RPMI8226 (cell line): ENCODE measurements around the gene TTLL10.

Experiments used
- DNase-seq: peaks from one replicate; pipeline ENCODE4 v3.0.0-alpha.2; 2015

TTLL10 gene

DNA sequence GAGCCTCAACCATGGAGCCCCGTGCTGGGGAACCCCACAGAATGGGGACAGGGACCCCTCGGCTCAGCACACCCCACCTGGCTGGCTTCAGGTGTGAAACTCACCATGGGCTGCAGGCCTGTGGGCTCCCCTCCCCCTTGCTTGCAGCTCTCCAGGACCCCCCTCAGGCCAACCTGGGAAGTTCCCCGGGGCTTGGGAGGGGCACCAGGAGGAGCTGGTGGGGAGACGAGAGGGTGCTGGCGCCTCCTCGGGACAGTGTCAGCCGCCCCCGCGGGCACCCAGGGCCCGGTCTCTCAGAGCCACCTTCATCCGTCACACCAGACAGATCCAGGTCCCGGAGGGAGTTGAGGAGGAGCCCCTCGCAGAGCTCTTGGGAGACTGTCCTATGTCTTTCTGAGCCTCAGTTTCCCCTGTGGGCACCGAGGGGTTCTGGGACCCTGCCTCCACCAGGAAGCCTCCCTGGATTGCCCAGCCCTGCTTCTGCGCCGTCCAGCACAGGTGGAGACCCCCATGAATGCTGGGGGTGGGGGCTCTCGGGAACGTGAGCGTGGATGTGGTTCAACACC lies 33.4 kb downstream of the TTLL10 start:
- peak; percentile 47 for DNase-seq

DNA sequence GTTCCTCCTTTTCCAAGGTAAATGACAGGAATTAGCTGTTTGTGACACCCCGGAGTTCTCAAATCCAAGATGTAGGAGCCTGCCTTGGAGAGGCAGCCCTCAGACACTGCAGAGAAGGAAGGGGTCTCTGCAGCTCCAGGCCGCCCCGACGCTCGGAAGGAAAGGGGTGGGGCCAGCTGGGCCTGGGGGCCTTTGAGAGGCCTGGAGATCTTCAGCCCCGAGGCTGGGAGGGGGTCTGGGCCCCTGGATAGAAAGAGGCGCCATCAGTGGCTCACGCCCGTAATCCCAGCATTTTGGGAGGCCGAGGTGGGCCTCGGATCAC lies 33.9 kb downstream of the TTLL10 start:
- DNase-seq, result peak; percentile 31

- DNase-seq, result peak; percentile 89
These were observed 35.2 kb downstream of the TTLL10 start for GRCh38 chr1:1208713-1209433.

DNA sequence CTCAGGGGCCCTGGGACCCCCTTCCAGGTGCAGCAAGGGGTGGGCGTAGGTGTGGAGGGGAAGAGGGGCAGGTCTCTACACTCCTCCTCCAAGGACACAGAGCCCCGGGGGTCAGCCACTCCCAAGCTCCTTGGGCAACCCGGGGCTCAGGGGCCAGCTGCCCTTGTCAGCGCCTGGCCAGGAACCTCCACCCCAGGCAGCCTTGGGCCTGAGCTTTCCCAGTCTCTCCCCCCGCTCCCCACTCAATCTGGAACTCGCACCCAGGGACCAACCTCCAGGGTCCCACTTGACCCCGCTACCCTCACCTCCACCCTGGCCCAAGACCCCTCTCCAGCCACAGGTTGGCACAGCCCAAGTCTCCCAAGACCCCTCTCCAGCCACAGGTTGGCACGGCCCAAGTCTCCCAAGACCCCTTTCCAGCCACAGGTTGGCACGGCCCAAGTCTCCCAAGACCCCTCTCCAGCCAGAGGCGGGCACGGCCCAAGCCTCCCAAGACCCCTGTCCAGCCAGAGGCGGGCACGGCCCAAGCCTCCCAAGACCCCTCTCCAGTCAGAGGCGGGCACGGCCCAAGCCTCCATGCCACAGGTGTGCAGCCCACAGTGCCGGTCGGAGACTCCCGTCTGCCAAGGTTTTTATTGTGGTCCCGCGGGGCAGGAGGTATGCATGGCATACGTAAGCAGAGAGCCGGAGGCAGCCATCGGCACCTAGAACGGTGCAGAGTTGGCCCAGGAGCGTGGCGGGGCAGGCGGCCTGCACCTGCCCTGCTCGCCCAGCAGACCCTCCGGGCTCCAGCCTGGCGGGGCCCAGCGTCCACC lies 37.3 kb downstream of the TTLL10 start:
- DNase-seq, result no peak

GRCh38 chr1:1211541-1212441 lies 38.1 kb downstream of the TTLL10 start:
- no peak for DNase-seq

DNA sequence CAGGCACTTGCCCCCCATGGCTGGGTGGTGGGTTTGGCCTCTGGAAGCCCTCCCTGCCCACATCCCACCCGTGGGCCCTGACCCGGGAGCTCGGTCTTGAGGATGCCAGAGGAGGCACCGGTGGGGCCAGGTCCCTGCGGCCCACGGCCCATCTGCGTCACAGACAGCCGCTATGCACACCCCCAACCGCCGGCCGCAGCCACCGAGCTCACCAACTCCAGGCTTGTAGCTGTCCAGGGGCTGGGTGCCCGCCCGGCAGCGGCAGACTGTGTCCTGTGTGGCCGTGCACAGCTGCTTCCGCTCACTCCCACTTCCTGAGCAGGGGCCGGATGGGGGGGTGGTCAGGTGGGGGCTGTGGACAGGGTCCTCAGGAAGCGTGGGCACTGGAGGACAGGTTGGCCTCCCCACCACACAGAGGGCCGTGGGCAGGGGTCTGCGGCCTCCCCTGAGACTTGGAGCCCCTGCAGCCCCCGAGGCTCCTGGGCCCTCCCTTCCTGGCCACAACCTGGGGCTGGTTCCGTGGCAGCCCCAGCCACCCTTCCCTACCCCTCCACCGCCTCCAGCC lies 39.2 kb downstream of the TTLL10 start:
- no peak for DNase-seq

DNA sequence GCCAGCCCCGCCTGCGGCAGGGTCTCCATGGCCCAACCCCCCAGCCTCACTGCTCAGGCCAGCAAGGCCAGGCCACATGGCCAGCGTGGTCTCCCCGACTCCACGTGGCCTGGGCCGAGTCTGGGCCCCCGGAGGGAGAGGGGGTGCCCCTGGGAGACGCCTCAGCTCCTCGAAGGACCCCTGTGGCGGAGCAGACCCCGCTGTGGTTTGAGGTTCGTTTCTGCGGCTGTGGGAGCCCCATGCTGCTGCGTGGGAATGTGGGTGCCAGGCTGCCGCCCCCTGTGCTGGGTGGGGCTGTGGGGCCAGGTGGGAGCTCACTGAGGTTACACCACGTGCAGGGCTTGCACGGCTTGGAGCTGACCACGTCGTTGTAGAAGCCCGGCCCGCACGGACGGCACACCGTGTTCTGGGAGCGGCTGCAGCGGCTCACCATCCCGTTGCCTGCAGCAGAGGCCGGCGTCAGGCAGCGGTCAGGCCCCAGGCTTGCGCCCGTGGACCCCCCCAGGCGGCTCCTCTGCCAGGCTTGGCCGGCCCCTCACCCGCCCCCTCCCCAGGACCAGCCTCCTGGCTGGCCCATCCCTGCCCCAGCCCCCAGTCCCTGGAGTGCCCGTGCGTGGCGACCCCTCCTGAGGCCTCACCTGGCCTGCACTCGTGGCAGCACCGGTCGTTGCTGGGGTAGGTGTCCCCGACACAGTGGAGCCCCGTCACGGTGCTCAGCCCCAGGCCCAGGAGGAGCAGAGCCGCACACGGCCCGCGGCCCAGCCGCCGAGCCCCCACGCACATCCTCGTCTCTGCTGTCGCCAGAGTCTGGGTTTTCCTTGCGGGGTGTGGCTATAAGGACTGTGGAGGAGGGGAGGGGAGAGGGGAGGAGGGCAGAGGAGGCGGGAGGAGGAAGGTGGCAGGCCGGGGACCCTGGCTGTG lies 39.9 kb downstream of the TTLL10 start, which contains the start of gene TNFRSF4:
Gene TNFRSF4, minus strand, starts transcription at position 809 of the 921 bp plus-strand sequence. Its CDS starts 26 bp downstream, at position 783.
- DNase-seq, result no peak

GRCh38 chr1:1215080-1215676 lies 41.5 kb downstream of the TTLL10 start:
- no peak for DNase-seq

GRCh38 chr1:1215881-1216605 lies 42.4 kb downstream of the TTLL10 start:
- no peak for DNase-seq

DNA sequence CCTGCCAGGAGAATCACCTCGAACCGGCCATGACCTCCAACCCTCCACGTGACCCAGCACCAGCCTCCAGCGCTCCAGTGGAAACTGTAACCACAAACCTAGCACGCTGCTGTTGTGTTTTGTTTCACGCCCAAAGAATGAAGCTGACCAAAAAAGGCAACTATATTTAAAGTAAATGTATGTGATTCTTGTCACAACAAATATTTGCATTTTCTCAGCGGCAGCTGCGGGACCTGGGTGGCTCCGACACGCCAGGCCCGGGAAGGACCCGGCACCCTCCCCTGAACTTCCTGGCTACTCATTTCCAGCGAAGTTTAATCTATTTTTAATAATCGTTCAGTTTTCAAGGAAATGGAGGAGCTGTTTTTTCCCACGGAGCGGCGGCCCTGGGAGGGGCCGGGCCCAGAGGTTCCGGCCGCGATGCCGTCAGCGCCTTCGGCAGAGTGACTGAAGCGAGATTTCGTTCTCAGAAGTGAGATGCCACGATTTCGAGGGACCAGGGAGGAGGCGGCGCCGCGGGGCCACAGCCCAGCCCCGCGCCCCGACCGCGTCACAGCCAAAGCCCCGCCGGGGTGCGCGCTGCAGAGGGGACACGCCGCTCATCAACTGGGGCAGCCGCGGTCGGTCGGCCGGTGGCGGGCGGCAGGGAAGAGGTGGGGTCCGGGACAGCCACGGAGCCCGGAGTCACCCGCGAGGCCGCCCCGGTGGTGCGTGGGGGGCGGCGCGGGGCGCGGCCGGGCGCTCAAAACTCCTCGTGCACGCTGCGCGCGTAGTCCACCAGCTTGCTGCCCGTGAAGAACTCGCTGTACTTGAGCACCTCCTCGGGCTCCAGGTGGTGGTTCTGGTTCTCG lies 43.3 kb downstream of the TTLL10 start:
- DNase-seq, result no peak

GRCh38 chr1:1217621-1218523 lies 44.2 kb downstream of the TTLL10 start:
- no peak for DNase-seq

DNA sequence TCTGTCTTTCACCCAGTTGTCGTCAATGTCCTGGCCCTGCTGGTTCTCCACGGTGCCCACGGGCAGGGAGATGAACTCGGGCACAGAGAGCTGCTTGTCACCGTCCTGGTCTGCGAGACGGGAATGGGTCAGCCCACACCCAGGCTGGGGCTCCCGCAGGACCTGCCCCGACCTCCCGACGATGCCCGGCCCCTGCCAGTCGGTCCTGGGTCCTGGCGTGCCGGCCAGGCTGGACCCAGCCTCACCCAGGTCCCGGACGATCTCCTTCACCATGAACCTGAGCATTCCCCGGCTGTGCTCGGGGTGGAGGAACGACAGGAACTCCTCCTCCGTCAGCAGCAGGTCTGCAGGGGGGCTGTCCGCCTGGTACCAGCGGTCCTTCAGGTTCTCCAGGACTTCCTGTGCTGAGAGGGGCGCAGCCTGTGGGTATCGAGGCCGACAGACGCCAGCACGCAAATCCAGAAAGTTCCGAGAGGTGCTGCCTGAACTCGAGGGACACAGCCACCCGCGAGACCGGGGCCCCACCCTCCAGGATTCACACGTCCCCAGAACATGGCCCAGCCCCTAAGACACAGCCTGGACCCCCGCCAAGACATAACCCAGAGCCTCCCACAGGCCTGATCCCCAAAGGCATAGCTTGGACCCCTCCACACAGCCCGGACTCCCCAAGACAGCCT lies 45.0 kb downstream of the TTLL10 start:
- DNase-seq, result no peak

DNA sequence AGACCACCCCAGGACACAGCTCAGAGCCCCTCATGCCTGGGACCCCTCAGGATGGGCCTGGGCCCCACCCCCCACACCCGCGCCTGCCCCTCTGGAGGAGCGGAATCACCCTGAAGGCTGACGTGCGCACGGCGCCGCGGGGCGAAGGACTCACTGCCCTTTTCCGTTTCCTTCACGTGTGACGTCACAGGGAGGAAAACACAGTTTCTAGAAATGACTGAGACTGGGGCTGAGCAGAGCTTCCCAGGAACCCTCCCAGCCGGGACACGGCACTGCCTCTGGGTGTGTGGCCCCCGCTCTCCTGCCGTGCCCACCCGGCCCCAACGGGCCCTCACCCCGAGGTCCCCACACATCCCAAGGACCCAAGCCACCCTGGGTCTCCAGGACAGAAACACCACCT lies 45.7 kb downstream of the TTLL10 start:
- DNase-seq, result no peak

- DNase-seq, result no peak
These were observed 46.5 kb downstream of the TTLL10 start for GRCh38 chr1:1220197-1220596.

GRCh38 chr1:1221887-1222574 lies 48.4 kb downstream of the TTLL10 start:
- no peak for DNase-seq

GRCh38 chr1:1222575-1223225 lies 49.0 kb downstream of the TTLL10 start:
- DNase-seq, result no peak
